Measurements from ENCODE around the gene GAS7.

GRCh38 chr17:10010752-10011151 lies 187.7 kb downstream of the GAS7 start:
- TF ChIP-seq SP1 (CRISPR knock-in tag; conservative IDR thresholded peaks at IDR 0.05) (no peak), CREB1 (CRISPR knock-in tag; IDR thresholded peaks at IDR 0.05) (no peak), ATF3 (CRISPR knock-in tag; conservative IDR thresholded peaks at IDR 0.05) (no peak)

Data from WTC11 (cell line).